Osteoblast (primary cell): ENCODE measurements around the gene CXXC5. TPM values are rescaled to one million over a fixed set of nuclear protein-coding genes. Genes with fewer than 3 reads are reported as not detected.
A peak's percentile ranks its signal among the peaks of the same experiment; 100 is the strongest.

Experiments used
- DNase-seq: peaks from one replicate; pipeline ENCODE4 v3.0.0; 2011; ENCODE audit warnings: low spot score, mixed read lengths; ENCODE audit not compliant: insufficient read length; ENCODE audit errors: missing footprints
- H2AFZ ChIP-seq: 2 replicates; pipeline ENCODE4 v1.6.0; 2011; ENCODE audit warnings: mild to moderate bottlenecking, low read length
- H3K27ac ChIP-seq: 2 replicates; pipeline ENCODE4 v1.5.1; 2011; ENCODE audit warnings: mild to moderate bottlenecking, low read depth, low read length, moderate library complexity
- H3K27me3 ChIP-seq: 2 replicates; pipeline ENCODE4 v1.6.0; 2012; ENCODE audit warnings: mild to moderate bottlenecking, control low read depth, inconsistent platforms, low read length, moderate library complexity; ENCODE audit not compliant: insufficient read depth
- H3K36me3 ChIP-seq: 2 replicates; pipeline ENCODE4 v1.5.1; 2011; ENCODE audit warnings: mild to moderate bottlenecking, low read length, control low read depth, moderate library complexity; ENCODE audit not compliant: insufficient read depth
- H3K4me1 ChIP-seq: 2 replicates; pipeline ENCODE4 v1.5.1; 2011; ENCODE audit warnings: mild to moderate bottlenecking, low read length, control low read depth, moderate library complexity; ENCODE audit not compliant: insufficient read depth
- H3K4me2 ChIP-seq: 2 replicates; pipeline ENCODE4 v1.6.0; 2011; ENCODE audit warnings: mild to moderate bottlenecking, low read length; ENCODE audit not compliant: insufficient read depth
- H3K4me3 ChIP-seq: fragments of 200-600 bp; sonication (generic); 3 replicates; pipeline ENCODE4 v1.5.1; 2012; ENCODE audit warnings: mild to moderate bottlenecking, low read length, inconsistent platforms; ENCODE audit not compliant: insufficient read depth
- H3K79me2 ChIP-seq: 2 replicates; pipeline ENCODE4 v1.6.0; 2012; ENCODE audit warnings: mild to moderate bottlenecking, low read length, control low read depth, inconsistent platforms; ENCODE audit not compliant: insufficient read depth
- H3K9me3 ChIP-seq: 2 replicates; pipeline ENCODE4 v1.5.1; 2011; ENCODE audit warnings: low read depth, low read length, control low read depth
- H4K20me1 ChIP-seq: 2 replicates; pipeline ENCODE4 v1.6.0; 2012; ENCODE audit warnings: mild to moderate bottlenecking, low read length, control low read depth; ENCODE audit not compliant: insufficient read depth
- CTCF ChIP-seq: IDR thresholded peaks from 2 replicates; pipeline ENCODE4 v1.5.1; 2011; ENCODE audit warnings: mild to moderate bottlenecking, low read depth, low read length, moderate library complexity; ENCODE audit errors: extremely low read depth
- total RNA-seq: library from RNA; depleted of rRNA; stranded (reverse); fragments of >200 nt; gene quantifications from 2 replicates; pipeline ENCODE4 v1.2.3, GENCODE V29; 2012

Gene CXXC5
- total RNA-seq, 1 donor, result 186 TPM

- no peak overlapping the region for H2AFZ ChIP-seq
Measured at GRCh38 chr5:139659695-139660101, 11.5 kb downstream of the CXXC5 start.

GRCh38 chr5:139660105-139660922 lies 12.2 kb downstream of the CXXC5 start:
- Histone ChIP-seq H3K36me3 (peaks cover 14% of the 10 kb centered on the region), H3K9me3 (no peaks in the 10 kb centered on the region), H3K79me2 (peaks cover 85% of the 10 kb centered on the region), H3K4me1 (peaks cover 92% of the 10 kb centered on the region), H4K20me1 (peaks cover 51% of the 10 kb centered on the region), H3K4me2 (peak overlapping the region; percentile 78), H3K27me3 (no peaks in the 10 kb centered on the region), H2AFZ (no peak overlapping the region), H3K27ac (peak overlapping the region; percentile 98), H3K4me3 (peak overlapping the region; percentile 52)
- peak; percentile 90 for DNase-seq
- TF ChIP-seq CTCF, result no peak

More at GRCh38 chr5:139659695-139660101, 11.5 kb downstream of the CXXC5 start:
- peaks cover 47% of the 10 kb centered on the region for H4K20me1 ChIP-seq
- H3K36me3 ChIP-seq, result peaks cover 13% of the 10 kb centered on the region
- no peak for DNase-seq
- H3K27me3 ChIP-seq, result no peaks in the 10 kb centered on the region
- peak overlapping the region; percentile 78 for H3K4me2 ChIP-seq
- no peaks in the 10 kb centered on the region for H3K9me3 ChIP-seq
- H3K4me1 ChIP-seq, result peaks cover 92% of the 10 kb centered on the region
- H3K27ac ChIP-seq, result peak overlapping the region; percentile 95
- H3K79me2 ChIP-seq, result peaks cover 85% of the 10 kb centered on the region
- TF ChIP-seq CTCF, result no peak
- peak overlapping the region; percentile 52 for H3K4me3 ChIP-seq

GRCh38 chr5:139660923-139661814 lies 13.0 kb downstream of the CXXC5 start:
- H3K9me3 ChIP-seq, result no peaks in the 10 kb centered on the region
- peaks cover 49% of the 10 kb centered on the region for H4K20me1 ChIP-seq
- H3K4me1 ChIP-seq, result peaks cover 92% of the 10 kb centered on the region
- no peak overlapping the region for H2AFZ ChIP-seq
- peak overlapping the region; percentile 98 for H3K27ac ChIP-seq
- H3K27me3 ChIP-seq, result no peaks in the 10 kb centered on the region
- peak overlapping the region; percentile 31 for H3K4me3 ChIP-seq
- TF ChIP-seq CTCF, result no peak
- DNase-seq, result peak; percentile 99
- H3K4me2 ChIP-seq, result peak overlapping the region; percentile 69
- peaks cover 85% of the 10 kb centered on the region for H3K79me2 ChIP-seq
- H3K36me3 ChIP-seq, result peaks cover 14% of the 10 kb centered on the region

- Histone ChIP-seq H3K9me3 (no peaks in the 10 kb centered on the region), H3K36me3 (peaks cover 14% of the 10 kb centered on the region), H3K4me3 (no peak overlapping the region), H3K4me2 (no peak overlapping the region), H4K20me1 (peaks cover 55% of the 10 kb centered on the region), H2AFZ (no peak overlapping the region), H3K27ac (peak overlapping the region; percentile 98), H3K27me3 (no peaks in the 10 kb centered on the region), H3K79me2 (peaks cover 87% of the 10 kb centered on the region), H3K4me1 (peaks cover 96% of the 10 kb centered on the region)
- TF ChIP-seq CTCF, result no peak
- no peak for DNase-seq
Measured at GRCh38 chr5:139662617-139663016, 14.5 kb downstream of the CXXC5 start.
